SK-N-SH (cell line): ENCODE results near the gene CCDC14. TPM values are rescaled to one million over a fixed set of nuclear protein-coding genes. Genes with fewer than 3 reads are reported as not detected.
A peak's percentile ranks its signal among the peaks of the same experiment; 100 is the strongest.

ENCODE experiments used
- CTCF ChIA-PET: fragments of 300-600, 350-600 bp; formaldehyde crosslinking; extraction: SDS; loops from one replicate; lab custom pipeline; 2021; lab: Yijun Ruan, JAX
- POLR2A ChIA-PET: fragments of 350-600 bp; sonication (Branson Sonifier 250); formaldehyde crosslinking; extraction: SDS; loops from one replicate; lab custom pipeline; 2020; ENCODE audit warnings: antibody characterized with exemption, inconsistent platforms; lab: Yijun Ruan, JAX
- DNase-seq: peaks from one replicate; pipeline ENCODE4 v3.0.0; 2012
- H2AFZ ChIP-seq: fragments of 200-600 bp; sonication (generic); 2 replicates; pipeline ENCODE4 v1.8.1; 2016; ENCODE audit warnings: antibody characterized with exemption, mild to moderate bottlenecking, low read depth
- H3F3A ChIP-seq: fragments of 200-600 bp; sonication (generic); replicated peaks from 2 replicates; pipeline ENCODE3; 2016; ENCODE audit warnings: antibody characterized with exemption, mild to moderate bottlenecking; ENCODE audit not compliant: insufficient read depth
- H3K27ac ChIP-seq, 2 experiments: fragments of 200-500 bp in 1 of 2; fragments of 200-600 bp in 1 of 2; sonication (Bioruptor generic) in 1 of 2; sonication (generic), shearing (Covaris generic) in 1 of 2; 2 replicates each; pipeline versions ENCODE4 v1.5.1 to v1.6.1; 2014 to 2016; ENCODE audit warnings: low read depth in 2 of 2, inconsistent platforms in 1 of 2, low read length in 1 of 2, mild to moderate bottlenecking in 1 of 2, mixed read lengths in 1 of 2
- H3K27me3 ChIP-seq: fragments of 200-600 bp; sonication (generic), shearing (Covaris generic); 2 replicates; pipeline ENCODE4 v1.6.1; 2016; ENCODE audit warnings: mixed run types; ENCODE audit not compliant: insufficient read depth
- H3K36me3 ChIP-seq, 2 experiments: fragments of 200-500 bp in 1 of 2; fragments of 200-600 bp in 1 of 2; sonication (Bioruptor generic) in 1 of 2; sonication (generic) in 1 of 2; replicated peaks in 1 of 2; 2 replicates each; pipeline versions ENCODE3 to v1.5.1; 2014 to 2016; ENCODE audit warnings: low read length in 1 of 2, mild to moderate bottlenecking in 1 of 2; ENCODE audit not compliant: insufficient read depth in 2 of 2, control insufficient read depth in 1 of 2
- H3K4me1 ChIP-seq, 2 experiments: fragments of 200-500 bp in 1 of 2; fragments of 200-600 bp in 1 of 2; sonication (Bioruptor generic) in 1 of 2; sonication (generic), shearing (Covaris generic) in 1 of 2; 2 replicates each; pipeline versions ENCODE4 v1.5.1 to v1.6.1; 2014 to 2016; ENCODE audit warnings: low read depth in 1 of 2, low read length in 1 of 2, mixed run types in 1 of 2; ENCODE audit not compliant: insufficient read depth in 2 of 2, control insufficient read depth in 1 of 2
- H3K4me2 ChIP-seq: fragments of 200-600 bp; sonication (generic), shearing (Covaris generic); 2 replicates; pipeline ENCODE4 v1.6.1; 2017; ENCODE audit warnings: mixed run types
- H3K4me3 ChIP-seq, 2 experiments: fragments of 200-500 bp in 1 of 2; fragments of 200-600 bp in 1 of 2; sonication (Bioruptor generic) in 1 of 2; sonication (generic), shearing (Covaris generic) in 1 of 2; 2 replicates each; pipeline versions ENCODE4 v1.5.1 to v1.8.1; 2014 to 2016; ENCODE audit warnings: low read depth in 2 of 2, inconsistent platforms in 1 of 2, low read length in 1 of 2, mild to moderate bottlenecking in 1 of 2, mixed read lengths in 1 of 2, moderate library complexity in 1 of 2
- H3K79me2 ChIP-seq: fragments of 200-600 bp; sonication (generic); 2 replicates; pipeline ENCODE4 v1.8.1; 2017; ENCODE audit warnings: mild to moderate bottlenecking; ENCODE audit not compliant: insufficient read depth
- H3K9ac ChIP-seq: fragments of 200-600 bp; sonication (generic); 2 replicates; pipeline ENCODE4 v1.6.1; 2017; ENCODE audit warnings: mixed run types
- H3K9me2 ChIP-seq: fragments of 200-600 bp; sonication (generic); 2 replicates; pipeline ENCODE4 v1.6.1; 2017; ENCODE audit warnings: mixed run types
- H3K9me3 ChIP-seq: fragments of 200-600 bp; sonication (generic); 2 replicates; pipeline ENCODE4 v1.6.1; 2017; ENCODE audit warnings: mixed run types, mild to moderate bottlenecking, moderate library complexity
- H4K20me1 ChIP-seq: fragments of 200-600 bp; sonication (generic); 2 replicates; pipeline ENCODE4 v1.6.1; 2017; ENCODE audit warnings: mild to moderate bottlenecking, mixed run types; ENCODE audit not compliant: insufficient read depth
- CHD2 ChIP-seq: fragments of 150-350 bp; IDR thresholded peaks from 2 replicates; pipeline ENCODE4 v1.6.1; 2018; ENCODE audit warnings: low read length; ENCODE audit not compliant: partially characterized antibody
- CTCF ChIP-seq: fragments of 200-600 bp; sonication (generic); IDR thresholded peaks from 2 replicates; pipeline ENCODE4 v1.6.1; 2017; ENCODE audit warnings: antibody characterized with exemption, mild to moderate bottlenecking, moderate library complexity
- FOSL2 ChIP-seq: IDR thresholded peaks from 2 replicates; pipeline ENCODE4 v1.4.0; 2012; ENCODE audit warnings: low read depth, mild to moderate bottlenecking, moderate library complexity, borderline replicate concordance
- FOXJ3 ChIP-seq: sonication (generic); formaldehyde crosslinking; IDR thresholded peaks from 2 replicates; pipeline ENCODE4 v1.5.1; 2020; ENCODE audit warnings: mild to moderate bottlenecking, missing genetic modification reagents
- FOXM1 ChIP-seq: IDR thresholded peaks from 2 replicates; pipeline ENCODE4 v1.4.0; 2012; ENCODE audit warnings: low read depth, mild to moderate bottlenecking
- GABPA ChIP-seq: IDR thresholded peaks from 2 replicates; pipeline ENCODE4 v1.4.0; 2012; ENCODE audit warnings: low read depth, mild to moderate bottlenecking
- IRF3 ChIP-seq: fragments of 150-350 bp; IDR thresholded peaks from 2 replicates; pipeline ENCODE4 v1.6.1; 2016; ENCODE audit warnings: mild to moderate bottlenecking, low read depth, low read length
- JUND ChIP-seq: IDR thresholded peaks from 2 replicates; pipeline ENCODE4 v1.4.0; 2012
- MXI1 ChIP-seq: IDR thresholded peaks from 2 replicates; pipeline ENCODE4 v1.6.1; 2012; ENCODE audit warnings: mild to moderate bottlenecking, low read depth, low read length, improper control_type of control experiment
- NFIC ChIP-seq: IDR thresholded peaks from 2 replicates; pipeline ENCODE4 v1.4.0; 2012; ENCODE audit warnings: borderline replicate concordance
- POLR2AphosphoS5 ChIP-seq: IDR thresholded peaks from 2 replicates; pipeline ENCODE4 v1.6.1; 2012; ENCODE audit warnings: low read depth, low read length
- RAD21 ChIP-seq: IDR thresholded peaks from 2 replicates; pipeline ENCODE4 v1.6.1; 2012; ENCODE audit warnings: mild to moderate bottlenecking, low read length
- RCOR1 ChIP-seq: fragments of 150-350 bp; IDR thresholded peaks from 2 replicates; pipeline ENCODE4 v1.6.1; 2017; ENCODE audit warnings: antibody characterized with exemption, low read length
- SIN3A ChIP-seq: IDR thresholded peaks from 2 replicates; pipeline ENCODE4 v1.6.1; 2012; ENCODE audit warnings: low read depth, mild to moderate bottlenecking, low read length, moderate library complexity, borderline replicate concordance
- TCF12 ChIP-seq: IDR thresholded peaks from 2 replicates; pipeline ENCODE4 v1.4.0; 2012
- TEAD4 ChIP-seq: IDR thresholded peaks from 2 replicates; pipeline ENCODE4 v1.4.0; 2012; ENCODE audit warnings: mild to moderate bottlenecking, borderline replicate concordance; ENCODE audit not compliant: insufficient read depth
- USF2 ChIP-seq: fragments of 150-350 bp; IDR thresholded peaks from 2 replicates; pipeline ENCODE4 v1.6.1; 2017; ENCODE audit warnings: antibody characterized with exemption, low read length, low read depth, borderline replicate concordance
- YY1 ChIP-seq: IDR thresholded peaks from 2 replicates; pipeline ENCODE4 v1.4.0; 2012; ENCODE audit warnings: low read depth, mild to moderate bottlenecking
- WGBS: methylation state at CpG from one replicate; pipeline ENCODE4 v1.1.6; 2017; ENCODE audit warnings: low lambda C conversion rate; 5-methylcytosine and 5-hydroxymethylcytosine counted together
- polyA plus RNA-seq, 3 experiments: library from polyadenylated mRNA; depleted of rRNA; stranded (reverse); fragments of >200 nt; gene quantifications; 2 replicates each; pipeline ENCODE4 v1.2.3, GENCODE V29; 2012

Gene CCDC14
- polyA plus RNA-seq, 1 of the 3 experiments (the other 2 are of a cell fraction), result 147 TPM

GRCh38 chr3:123907720-123908119 is 53.3 kb downstream of the CCDC14 start:
- peaks cover under 1 to 2% of the 10 kb centered on the region in 2 experiments for H3K36me3 ChIP-seq
- no peaks in the 10 kb centered on the region for H4K20me1 ChIP-seq
- DNase-seq, result no peak
- no peak overlapping the region for H3K9ac ChIP-seq
- H2AFZ ChIP-seq, result no peak overlapping the region
- H3K79me2 ChIP-seq, result no peaks in the 10 kb centered on the region
- H3K9me2 ChIP-seq, result no peaks in the 10 kb centered on the region
- POLR2A ChIA-PET, result no interaction called here
- no peaks in the 10 kb centered on the region for H3K9me3 ChIP-seq
- H3K4me3 ChIP-seq, result no peak overlapping the region
- TF ChIP-seq NFIC (no peak), RAD21 (peak; percentile 21; the same call in 1 of the 2 replicates)
- TF ChIP-seq, all 33 proteins: peak for 1
- Histone ChIP-seq H3K27me3 (no peaks in the 10 kb centered on the region), H3F3A (peaks cover 4% of the 10 kb centered on the region), H3K27ac (no peak overlapping the region), H3K4me1 (no peaks in the 10 kb centered on the region), H3K4me2 (no peak overlapping the region)
- CTCF ChIA-PET, result interaction anchor here (1.3 to 1.7 kb wide), 3 partner anchors 8 to 20 kb away, joined by 3 to 4 read pairs (median 4); no protein-coding TSS in a partner anchor
- 88% methylated on average over 2 of the region's 2 CpGs for WGBS

GRCh38 chr3:123899300-123899865 is 61.6 kb downstream of the CCDC14 start:
- Histone ChIP-seq H3K27me3 (no peaks in the 10 kb centered on the region), H3K27ac (no peak overlapping the region), H3K36me3 (no peaks in the 10 kb centered on the region)
- no peak for DNase-seq
- 91% methylated on average over 5 of the region's 5 CpGs for WGBS
- no peak for TF ChIP-seq CHD2
- no peak for TF ChIP-seq SIN3A
- no peak for TF ChIP-seq TEAD4
- no peak for TF ChIP-seq TCF12
- TF ChIP-seq FOXM1, result no peak
- no peak for TF ChIP-seq USF2
- no peak for TF ChIP-seq JUND
- TF ChIP-seq GABPA, result no peak
- no peak for TF ChIP-seq FOSL2
- no peak for TF ChIP-seq CTCF
- TF ChIP-seq RCOR1, result no peak
- TF ChIP-seq MXI1, result no peak
- no peak for TF ChIP-seq NFIC
- no peak for TF ChIP-seq IRF3
- TF ChIP-seq POLR2AphosphoS5, result no peak
- TF ChIP-seq YY1, result no peak
- TF ChIP-seq FOXJ3, result no peak
- TF ChIP-seq, all 33 proteins: peak for 0
- Histone ChIP-seq H3K4me1 (no peaks in the 10 kb centered on the region), H3K4me2 (no peak overlapping the region), H3K79me2 (no peaks in the 10 kb centered on the region), H4K20me1 (no peaks in the 10 kb centered on the region), H3K9ac (no peak overlapping the region), H3F3A (no peaks in the 10 kb centered on the region), H3K9me3 (0 out of 2 replicates have a peak, but pooled peaks cover under 1% of the 10 kb centered on the region), H3K9me2 (no peaks in the 10 kb centered on the region), H3K4me3 (no peak overlapping the region), H2AFZ (no peak overlapping the region)
- ChIA-PET POLR2A (no interaction called here), CTCF (interaction anchor here (0.8 to 1.4 kb wide), 4 partner anchors 8 to 565 kb away, joined by 3 to 5 read pairs (median 3); no protein-coding TSS in a partner anchor)
